ENCODE results near the gene VPS45. TPM values are rescaled to one million over a fixed set of nuclear protein-coding genes. Genes with fewer than 3 reads are reported as not detected.

The VPS45 gene
- polyA plus RNA-seq, 1 donor from 2014 or later, result 174 TPM

- no peak overlapping the region for H3K4me3 ChIP-seq (ENCODE audit: low read length)
- no peaks in the 10 kb centered on the region for H4K20me1 ChIP-seq (ENCODE audit: insufficient read depth)
- H3F3A ChIP-seq (ENCODE audit: insufficient read depth, low read length, poor library complexity, severe bottlenecking), result no peaks in the 10 kb centered on the region
- H3K79me2 ChIP-seq (replicated peaks; ENCODE audit: insufficient read depth, low read length), result no peaks in the 10 kb centered on the region
- no peak overlapping the region for H3K4me2 ChIP-seq (ENCODE audit: low read length)
- no peak overlapping the region for H2AFZ ChIP-seq (ENCODE audit: low read depth, low read length)
- no peak for TF ChIP-seq CTCF (IDR thresholded peaks at IDR 0.05; ENCODE audit: poor library complexity, severe bottlenecking)
- TF ChIP-seq MXI1 (conservative IDR thresholded peaks at IDR 0.05; ENCODE audit: poor library complexity, severe bottlenecking), result no peak
- TF ChIP-seq TAF1 (IDR thresholded peaks at IDR 0.05; ENCODE audit: low read depth), result no peak
- TF ChIP-seq EZH2 (IDR thresholded peaks at IDR 0.05; ENCODE audit: borderline replicate concordance, insufficient read depth, low read length, poor library complexity, severe bottlenecking), result no peak
- TF ChIP-seq EP300 (conservative IDR thresholded peaks at IDR 0.05; ENCODE audit: poor library complexity, severe bottlenecking), result no peak
- TF ChIP-seq RAD21 (conservative IDR thresholded peaks at IDR 0.05), result no peak
- TF ChIP-seq POLR2AphosphoS5 (IDR thresholded peaks at IDR 0.05), result no peak
- no peak for TF ChIP-seq REST (IDR thresholded peaks at IDR 0.05; ENCODE audit: borderline replicate concordance)
- TF ChIP-seq SMC3 (conservative IDR thresholded peaks at IDR 0.05; ENCODE audit: poor library complexity), result no peak
- H3K36me3 ChIP-seq (ENCODE audit: insufficient read depth, low read length), result no peaks in the 10 kb centered on the region
- H3K27ac ChIP-seq (ENCODE audit: low read length), result no peak overlapping the region
- H3K27me3 ChIP-seq (ENCODE audit: insufficient read depth, low read depth, low read length), result no peaks in the 10 kb centered on the region
- no peaks in the 10 kb centered on the region for H3K9me2 ChIP-seq (ENCODE audit: insufficient read depth, low read length)
- H3K9ac ChIP-seq (ENCODE audit: low read length), result no peak overlapping the region
- H3K9me3 ChIP-seq (ENCODE audit: low read length), result no peaks in the 10 kb centered on the region
Measured at GRCh38 chr1:150121236-150121862, 53.8 kb downstream of the VPS45 start.

GRCh38 chr1:150126811-150127210 is 59.2 kb downstream of the VPS45 start:
- Histone ChIP-seq H4K20me1 (ENCODE audit: insufficient read depth) (no peaks in the 10 kb centered on the region), H3K9me3 (ENCODE audit: low read length) (no peaks in the 10 kb centered on the region), H3K27ac (ENCODE audit: low read length) (no peak overlapping the region), H3F3A (ENCODE audit: insufficient read depth, low read length, poor library complexity, severe bottlenecking) (no peaks in the 10 kb centered on the region), H3K36me3 (ENCODE audit: insufficient read depth, low read length) (no peaks in the 10 kb centered on the region), H3K9me2 (ENCODE audit: insufficient read depth, low read length) (no peaks in the 10 kb centered on the region), H3K4me3 (ENCODE audit: low read length) (no peak overlapping the region), H3K79me2 (replicated peaks; ENCODE audit: insufficient read depth, low read length) (no peaks in the 10 kb centered on the region), H3K4me2 (ENCODE audit: low read length) (no peak overlapping the region), H2AFZ (ENCODE audit: low read depth, low read length) (no peak overlapping the region), H3K27me3 (ENCODE audit: insufficient read depth, low read depth, low read length) (no peaks in the 10 kb centered on the region), H3K9ac (ENCODE audit: low read length) (no peak overlapping the region)
- no peak for TF ChIP-seq REST (IDR thresholded peaks at IDR 0.05; ENCODE audit: borderline replicate concordance)
- no peak for TF ChIP-seq RAD21 (conservative IDR thresholded peaks at IDR 0.05)
- no peak for TF ChIP-seq CTCF (IDR thresholded peaks at IDR 0.05; ENCODE audit: poor library complexity, severe bottlenecking)
- no peak for TF ChIP-seq TAF1 (IDR thresholded peaks at IDR 0.05; ENCODE audit: low read depth)
- no peak for TF ChIP-seq SMC3 (conservative IDR thresholded peaks at IDR 0.05; ENCODE audit: poor library complexity)
- TF ChIP-seq EP300 (conservative IDR thresholded peaks at IDR 0.05; ENCODE audit: poor library complexity, severe bottlenecking), result no peak
- TF ChIP-seq MXI1 (conservative IDR thresholded peaks at IDR 0.05; ENCODE audit: poor library complexity, severe bottlenecking), result no peak
- TF ChIP-seq POLR2AphosphoS5 (IDR thresholded peaks at IDR 0.05), result no peak
- no peak for TF ChIP-seq EZH2 (IDR thresholded peaks at IDR 0.05; ENCODE audit: borderline replicate concordance, insufficient read depth, low read length, poor library complexity, severe bottlenecking)

All from neural cell (in vitro differentiated cells).